K562 (cell line): ENCODE measurements around the gene MROH8. TPM values are rescaled to one million over a fixed set of nuclear protein-coding genes. Genes with fewer than 3 reads are reported as not detected.

Experiments
- ATAC-seq: fragments of 200-7000 bp; cut with Tn5 transposase; 3 replicates; pipeline ENCODE4 v1.9.1; 2020; ENCODE audit warnings: moderate library complexity
- BruUV-seq: library from RNA; stranded (reverse); fragments of 400-500 nt; replicated peaks from 2 replicates; lab custom pipeline; 2021; lab: Mats Ljungman, UMichigan
- CTCF ChIA-PET: fragments of 300-600 bp; formaldehyde crosslinking; extraction: SDS; loops from one replicate; lab custom pipeline; 2021; ENCODE audit warnings: low intra/inter-chr PET ratio; lab: Yijun Ruan, JAX
- POLR2A ChIA-PET: fragments of 300-600, 350-650 bp; sonication (Branson Sonifier 250); formaldehyde crosslinking; extraction: SDS; loops from one replicate; lab custom pipeline; 2021; ENCODE audit warnings: antibody characterized with exemption, inconsistent platforms; lab: Yijun Ruan, JAX
- DNase-seq, 4 experiments: peaks; one replicate each; pipeline versions ENCODE4 v3.0.0 to v3.0.0-alpha.2; 2011 to 2018; ENCODE audit warnings: low spot score in 3 of 4, mixed read lengths in 3 of 4; ENCODE audit errors: extremely low read depth in 1 of 4
- FAIRE-seq: peaks from 2 replicates; lab custom pipeline; 2011; peaks lifted over from hg19 to GRCh38; lab: Jason Lieb, UNC
- H2AFZ ChIP-seq: 2 replicates; pipeline ENCODE4 v1.6.0; 2011; ENCODE audit warnings: low read depth, low read length, control low read depth, inconsistent platforms
- H3K27ac ChIP-seq: fragments of 200-600 bp; 3 replicates; pipeline ENCODE4 v1.8.0; 2011; ENCODE audit warnings: low read depth, mild to moderate bottlenecking, control low read depth, inconsistent platforms, low read length, moderate library complexity, mixed read lengths; ENCODE audit errors: extremely low read depth
- H3K27me3 ChIP-seq, 2 experiments: fragments of 300-600 bp in 1 of 2; 2 replicates in 1 of 2; 3 replicates in 1 of 2; pipeline versions ENCODE4 v1.6.0 to v1.8.0; 2011; ENCODE audit warnings: inconsistent platforms in 2 of 2, low read length in 2 of 2, mild to moderate bottlenecking in 1 of 2, mixed read lengths in 1 of 2, moderate library complexity in 1 of 2; ENCODE audit not compliant: control insufficient read depth in 2 of 2, insufficient read depth in 2 of 2
- H3K36me3 ChIP-seq: fragments of 300-600 bp; 3 replicates; pipeline ENCODE4 v1.8.0; 2011; ENCODE audit warnings: mild to moderate bottlenecking, low read length, inconsistent platforms; ENCODE audit not compliant: control insufficient read depth, insufficient read depth
- H3K4me1 ChIP-seq, 2 experiments: fragments of 200-600 bp in 1 of 2; replicated peaks in 1 of 2; 2 replicates in 1 of 2; 3 replicates in 1 of 2; pipeline versions ENCODE4 v1.5.1 to v1.8.0; 2011; ENCODE audit warnings: inconsistent platforms in 2 of 2, low read length in 2 of 2, mild to moderate bottlenecking in 1 of 2, mixed read lengths in 1 of 2, moderate library complexity in 1 of 2; ENCODE audit not compliant: control insufficient read depth in 2 of 2, insufficient read depth in 2 of 2
- H3K4me2 ChIP-seq: 2 replicates; pipeline ENCODE4 v1.6.1; 2011; ENCODE audit warnings: low read length, control low read depth, inconsistent platforms, mixed read lengths; ENCODE audit not compliant: insufficient read depth
- H3K4me3 ChIP-seq: fragments of 200-600 bp; sonication (generic), shearing (Covaris generic); 2 replicates; pipeline ENCODE4 v1.5.1; 2016; ENCODE audit warnings: control low read depth, inconsistent platforms
- H3K79me2 ChIP-seq: fragments of 200-600 bp; 3 replicates; pipeline ENCODE4 v1.8.0; 2011; ENCODE audit warnings: low read length, inconsistent platforms; ENCODE audit not compliant: control insufficient read depth, insufficient read depth
- H3K9ac ChIP-seq, 2 experiments: 2 replicates each; pipeline versions ENCODE4 v1.6.0 to v1.6.1; 2011; ENCODE audit warnings: low read depth in 2 of 2, low read length in 2 of 2, control low read depth in 1 of 2, inconsistent platforms in 1 of 2, mild to moderate bottlenecking in 1 of 2, mixed read lengths in 1 of 2; ENCODE audit not compliant: insufficient read depth in 1 of 2
- H3K9me1 ChIP-seq: one replicate; pipeline ENCODE4 v1.6.0; 2011; ENCODE audit warnings: inconsistent platforms, mild to moderate bottlenecking, low read length, moderate library complexity; ENCODE audit not compliant: control insufficient read depth, insufficient read depth
- H3K9me3 ChIP-seq: replicated peaks from 2 replicates; pipeline ENCODE4 v1.5.1; 2011; ENCODE audit warnings: low read depth, low read length, inconsistent platforms; ENCODE audit not compliant: control insufficient read depth, insufficient read depth
- H4K20me1 ChIP-seq: replicated peaks from 2 replicates; pipeline ENCODE4 v1.6.1; 2011; ENCODE audit warnings: low read length, inconsistent platforms, mixed read lengths; ENCODE audit not compliant: control insufficient read depth, insufficient read depth
- BRD4 ChIP-seq: fragments of 200-600 bp; sonication (generic); IDR thresholded peaks from 2 replicates; pipeline ENCODE4 v1.6.1; 2017; ENCODE audit warnings: inconsistent platforms
- CTCF ChIP-seq, 3 experiments: IDR thresholded peaks in 2 of 3; conservative IDR thresholded peaks in 1 of 3; 2 replicates each; pipeline ENCODE4 v1.5.1; 2011 to 2012; ENCODE audit warnings: low read length in 3 of 3, mild to moderate bottlenecking in 3 of 3, control low read depth in 2 of 3, improper control_type of control experiment in 1 of 3, inconsistent platforms in 1 of 3, low read depth in 1 of 3, mixed read lengths in 1 of 3, moderate library complexity in 1 of 3; ENCODE audit not compliant: insufficient read depth in 2 of 3
- EHMT2 ChIP-seq: fragments of 450-650 bp; IDR thresholded peaks from 2 replicates; pipeline ENCODE4 v1.6.1; 2018; ENCODE audit warnings: antibody characterized with exemption
- FOSL1 ChIP-seq: fragments of 200-800 bp; sonication (Bioruptor generic); conservative IDR thresholded peaks from 2 replicates; pipeline ENCODE4 v1.6.1; 2016; ENCODE audit warnings: missing genetic modification characterization, missing compliant biosample characterization
- KDM4B ChIP-seq, 2 experiments: fragments of 450-650 bp in 1 of 2; sonication (generic) in 1 of 2; IDR thresholded peaks; 2 replicates each; pipeline ENCODE4 v1.6.1; 2016 to 2017; ENCODE audit warnings: borderline replicate concordance in 2 of 2, antibody characterized with exemption in 1 of 2, low read depth in 1 of 2, mild to moderate bottlenecking in 1 of 2
- RAD21 ChIP-seq, 2 experiments: fragments of 250-450 bp in 1 of 2; fragments of 450-650 bp in 1 of 2; sonication (Bioruptor Pico) in 1 of 2; formaldehyde crosslinking in 1 of 2; IDR thresholded peaks in 1 of 2; conservative IDR thresholded peaks in 1 of 2; 2 replicates each; pipeline versions ENCODE4 v1.4.0 to v1.8.0; 2020 to 2022; ENCODE audit warnings: mild to moderate bottlenecking in 2 of 2, moderate library complexity in 1 of 2
- SMC3 ChIP-seq: conservative IDR thresholded peaks from 2 replicates; pipeline ENCODE4 v1.6.1; 2011; ENCODE audit warnings: low read depth, low read length, improper control_type of control experiment; ENCODE audit not compliant: insufficient read depth
- SRF ChIP-seq, 2 experiments: fragments of 250-450, 450-650 bp in 1 of 2; sonication (Bioruptor Pico) in 1 of 2; sonication (generic) in 1 of 2; formaldehyde crosslinking; IDR thresholded peaks; 2 replicates each; pipeline versions ENCODE4 v1.5.0 to v1.5.1; 2020 to 2022; ENCODE audit warnings: mild to moderate bottlenecking in 1 of 2, missing genetic modification reagents in 1 of 2
- ZNF174 ChIP-seq: fragments of 250-450 bp; sonication (Bioruptor Pico); IDR thresholded peaks from 2 replicates; pipeline ENCODE4 v1.4.0; 2020; ENCODE audit warnings: mild to moderate bottlenecking
- WGBS: fragments of 100-300 bp; shearing (Covaris generic); methylation state at CpG from one replicate; pipeline ENCODE4 v1.1.6; 2016; ENCODE audit warnings: low coverage, mixed read lengths; ENCODE audit not compliant: insufficient coverage; ENCODE audit errors: missing lambda C conversion rate; 5-methylcytosine and 5-hydroxymethylcytosine counted together
- in situ Hi-C: fragments of 300-500 bp; cut with MboI; formaldehyde crosslinking; loops from 4 replicates; pipeline ENCODE4 v1.15.0; 2018; ENCODE audit warnings: inconsistent platforms, mixed read lengths
- intact Hi-C: fragments of 100-400 bp; cut with micrococcal nuclease; formaldehyde crosslinking; loops from 2 replicates; pipeline ENCODE4 v1.14.2; 2022
- polyA plus RNA-seq, 8 experiments: library from polyadenylated mRNA; depleted of rRNA in 4 of 8; stranded (reverse) in 5 of 8; unstranded in 3 of 8; fragments of >200 nt; fragmentation: Nextera tagmentation in 2 of 8; fragmentation: Illumina TruSeq in 1 of 8; extraction: Ambion mirVana in 2 of 8; extraction: Trizol in 1 of 8; gene quantifications; 2 replicates each; pipeline versions ENCODE4 v1.2.1 to v1.2.3, GENCODE V29; 2011 to 2014; ENCODE audit warnings: inconsistent platforms in 1 of 8, missing spikeins in 1 of 8
- total RNA-seq, 7 experiments: library from RNA; depleted of rRNA in 6 of 7; stranded (reverse); fragments of >200 nt in 6 of 7; fragmentation: Illumina TruSeq in 2 of 7; extraction: Trizol in 2 of 7; gene quantifications; 2 replicates each; pipeline versions ENCODE4 v1.2.1 to v1.2.3, GENCODE V29; 2011 to 2021; ENCODE audit warnings: low replicate concordance in 1 of 7

MROH8 gene
- total and polyA plus RNA-seq, 9 of the 15 experiments (the other 6 are each of a cell fraction or from before 2014, with no cell fraction given): 0.21 to 1.5 (median 0.78) TPM

- no peak for TF ChIP-seq KDM4B (IDR thresholded peaks at IDR 0.05; ENCODE audit: borderline replicate concordance in 2 of 2, low read depth in 1 of 2)
- TF ChIP-seq BRD4: no peak
- no peak for TF ChIP-seq ZNF174 (CRISPR knock-in tag)
- no peak for TF ChIP-seq EHMT2
Observed at GRCh38 chr20:37204056-37204455, 24.7 kb upstream of the MROH8 start (continued).

- in situ Hi-C loops: no loop called here
- BruUV-seq: no TSS peak
- Histone ChIP-seq H3K79me2 (peaks cover 28% of the 10 kb centered on the region), H4K20me1 (peaks cover 10% of the 10 kb centered on the region; the same call in 1 of the 2 replicates), H3K36me3 (peaks cover 98% of the 10 kb centered on the region), H3K4me1 (no peaks in the 10 kb centered on the region), H3K9me3 (no peaks in the 10 kb centered on the region), H3K27ac (no peak overlapping the region), H3K9me1 (no peaks in the 10 kb centered on the region), H3K9ac (no peak overlapping the region), H3K4me3 (no peak overlapping the region), H3K27me3 (no peaks in the 10 kb centered on the region), H3K4me2 (no peak overlapping the region), H2AFZ (no peak overlapping the region)
- POLR2A ChIA-PET: no interaction called here
- ATAC-seq: peak; percentile 82
- peak; percentile 35 for FAIRE-seq
- CTCF ChIA-PET: interaction anchor here (0.5 to 1.9 kb wide), 2 partner anchors 332 to 791 kb away, joined by 3 to 14 read pairs; no protein-coding TSS in a partner anchor
- DNase-seq: peak; percentile 48 to 59 (median 56)
- 83% methylated on average over 6 of the region's 6 CpGs for WGBS
- intact Hi-C loops: loop anchor here (1.0 kb wide), 1 partner anchor 332 kb away; no protein-coding TSS in a partner anchor
- TF ChIP-seq RAD21 (CRISPR knock-in tag; conservative IDR thresholded peaks at IDR 0.05 in 1 of 2, IDR thresholded peaks at IDR 0.05 in 1 of 2): peak; percentile 44 to 45
- 0 out of 2 replicates have a peak, but pooled peaks have one; percentile 20 for TF ChIP-seq SMC3
- peak; percentile 79 for TF ChIP-seq FOSL1 (tag)
- no peak for TF ChIP-seq SRF (CRISPR knock-in tag; IDR thresholded peaks at IDR 0.05)
- peak; percentile 52 to 71 (median 71) for TF ChIP-seq CTCF (IDR thresholded peaks at IDR 0.05 in 2 of 3, conservative IDR thresholded peaks at IDR 0.05 in 1 of 3; ENCODE audit: insufficient read depth in 2 of 3, low read depth in 1 of 3, low read length in 3 of 3)
Observed at GRCh38 chr20:37202267-37202943, 23.1 kb upstream of the MROH8 start.
